Transverse colon (tissue), 3 donors: ENCODE measurements around the gene SYTL4.

Experiments
- POLR2A ChIP-seq: fragments of 450-650 bp; IDR thresholded peaks from one replicate; pipeline ENCODE4 v1.6.1; 2016; ENCODE audit warnings: antibody characterized with exemption, mild to moderate bottlenecking, moderate library complexity
- TF ChIP-seq, protein P1 (sequence below), 5 experiments: fragments of 200-600 bp in 3 of 5; fragments of 450-650 bp in 2 of 5; sonication (generic) in 3 of 5; IDR thresholded peaks; 1 replicate in 2 of 5; 2 replicates in 3 of 5; pipeline ENCODE4 v1.5.1; 2016 to 2017; ENCODE audit warnings: antibody characterized with exemption in 5 of 5, inconsistent platforms in 3 of 5, mild to moderate bottlenecking in 2 of 5, moderate library complexity in 1 of 5

DNA sequence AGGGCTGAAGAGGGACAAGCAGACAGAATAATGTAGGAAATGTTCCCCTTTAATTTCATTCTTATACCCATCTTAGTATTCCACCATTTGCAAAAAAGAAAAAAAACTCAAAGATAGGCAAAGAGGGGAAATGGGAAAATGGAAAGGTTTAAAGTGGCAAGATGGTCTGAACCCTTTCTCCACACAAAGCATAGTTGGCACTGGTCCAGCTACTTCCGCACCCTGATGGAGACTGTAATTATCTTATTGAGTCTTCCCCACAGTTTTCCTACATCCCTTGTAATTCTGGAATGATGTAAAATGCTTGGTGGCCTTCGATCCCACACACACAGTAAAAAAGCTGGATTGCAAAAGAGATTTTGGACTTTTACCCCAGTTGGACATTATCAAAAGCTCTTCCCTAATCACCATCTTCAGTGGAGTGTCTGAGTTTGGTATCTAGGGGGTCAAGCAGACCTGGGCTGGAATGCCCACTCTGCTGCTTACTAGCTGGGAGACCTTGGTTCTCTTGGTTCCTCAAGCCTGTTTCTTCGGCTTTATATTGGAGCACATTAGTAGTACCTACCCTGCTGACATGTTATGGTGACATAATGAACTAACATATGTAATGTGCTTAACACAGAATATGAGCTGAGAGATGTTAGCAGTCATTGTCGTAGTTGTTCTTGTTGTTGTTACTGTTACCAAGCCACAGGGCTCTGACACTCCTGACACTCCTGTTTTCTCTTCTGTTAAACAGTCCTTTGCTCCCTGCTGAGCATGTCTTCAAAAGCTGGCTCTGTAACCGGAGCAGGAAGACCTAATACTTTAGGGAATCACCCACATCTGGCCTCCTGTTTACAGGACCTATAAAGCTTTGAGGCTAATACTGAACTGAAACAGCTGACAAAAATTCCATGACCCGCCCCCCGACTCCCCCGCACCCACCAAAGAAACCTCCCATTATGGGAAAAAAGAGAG, 83.2 kb downstream of the SYTL4 start:
- TF ChIP-seq, protein P1, sequence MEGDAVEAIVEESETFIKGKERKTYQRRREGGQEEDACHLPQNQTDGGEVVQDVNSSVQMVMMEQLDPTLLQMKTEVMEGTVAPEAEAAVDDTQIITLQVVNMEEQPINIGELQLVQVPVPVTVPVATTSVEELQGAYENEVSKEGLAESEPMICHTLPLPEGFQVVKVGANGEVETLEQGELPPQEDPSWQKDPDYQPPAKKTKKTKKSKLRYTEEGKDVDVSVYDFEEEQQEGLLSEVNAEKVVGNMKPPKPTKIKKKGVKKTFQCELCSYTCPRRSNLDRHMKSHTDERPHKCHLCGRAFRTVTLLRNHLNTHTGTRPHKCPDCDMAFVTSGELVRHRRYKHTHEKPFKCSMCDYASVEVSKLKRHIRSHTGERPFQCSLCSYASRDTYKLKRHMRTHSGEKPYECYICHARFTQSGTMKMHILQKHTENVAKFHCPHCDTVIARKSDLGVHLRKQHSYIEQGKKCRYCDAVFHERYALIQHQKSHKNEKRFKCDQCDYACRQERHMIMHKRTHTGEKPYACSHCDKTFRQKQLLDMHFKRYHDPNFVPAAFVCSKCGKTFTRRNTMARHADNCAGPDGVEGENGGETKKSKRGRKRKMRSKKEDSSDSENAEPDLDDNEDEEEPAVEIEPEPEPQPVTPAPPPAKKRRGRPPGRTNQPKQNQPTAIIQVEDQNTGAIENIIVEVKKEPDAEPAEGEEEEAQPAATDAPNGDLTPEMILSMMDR (IDR thresholded peaks at IDR 0.05) = no peak
- TF ChIP-seq POLR2A = no peak
